Immature natural killer cell (primary cell): Measurements from ENCODE around the gene WWC1. TPM values are rescaled to one million over a fixed set of nuclear protein-coding genes. Genes with fewer than 3 reads are reported as not detected.
"Not testable (repeated sequence)": the region's sequence is repeated elsewhere in the genome, so short reads cannot be mapped to it uniquely, and the experiment has no call there.

Source experiments
- DNase-seq, 3 donors: peaks; one replicate each; pipeline ENCODE4 v3.0.0; 2022; ENCODE audit warnings: mixed read lengths in 1 of 3
- H3K27ac Mint-ChIP-seq, 6 donors: one replicate each; pipeline ENCODE4 v1.8.0; 2020; ENCODE audit warnings: mixed read lengths in 6 of 6, mild to moderate bottlenecking in 5 of 6, inconsistent platforms in 4 of 6, moderate library complexity in 3 of 6
- H3K27me3 Mint-ChIP-seq, 3 donors: one replicate each; pipeline ENCODE4 v1.8.0; 2020 to 2021; ENCODE audit warnings: low read depth in 3 of 3, mild to moderate bottlenecking in 3 of 3, mixed read lengths in 3 of 3, moderate library complexity in 3 of 3, inconsistent platforms in 1 of 3
- H3K36me3 Mint-ChIP-seq, 3 donors: one replicate each; pipeline ENCODE4 v1.8.0; 2020; ENCODE audit warnings: mixed read lengths in 3 of 3, inconsistent platforms in 2 of 3, mild to moderate bottlenecking in 2 of 3
- H3K4me1 Mint-ChIP-seq, 2 donors: one replicate each; pipeline ENCODE4 v1.8.0; 2020; ENCODE audit warnings: inconsistent platforms in 2 of 2, mild to moderate bottlenecking in 2 of 2, mixed read lengths in 2 of 2, moderate library complexity in 1 of 2
- H3K4me3 Mint-ChIP-seq, 5 donors: one replicate each; pipeline ENCODE4 v1.8.0; 2020; ENCODE audit warnings: mild to moderate bottlenecking in 5 of 5, mixed read lengths in 5 of 5, inconsistent platforms in 3 of 5, moderate library complexity in 3 of 5
- H3K9me3 Mint-ChIP-seq, 6 donors: one replicate each; pipeline ENCODE4 v1.8.0; 2020; ENCODE audit warnings: mild to moderate bottlenecking in 6 of 6, mixed read lengths in 6 of 6, inconsistent platforms in 4 of 6, moderate library complexity in 3 of 6
- polyA plus RNA-seq, 3 donors: library from polyadenylated mRNA; unstranded; fragments of 300-500 nt; fragmentation: Illumina TruSeq; gene quantifications; one replicate each; pipeline ENCODE4 v1.2.3, GENCODE V29; 2021

Gene WWC1
- polyA plus RNA-seq, 3 donors from 2014 or later: 0.40 TPM; not detected in 2

DNA sequence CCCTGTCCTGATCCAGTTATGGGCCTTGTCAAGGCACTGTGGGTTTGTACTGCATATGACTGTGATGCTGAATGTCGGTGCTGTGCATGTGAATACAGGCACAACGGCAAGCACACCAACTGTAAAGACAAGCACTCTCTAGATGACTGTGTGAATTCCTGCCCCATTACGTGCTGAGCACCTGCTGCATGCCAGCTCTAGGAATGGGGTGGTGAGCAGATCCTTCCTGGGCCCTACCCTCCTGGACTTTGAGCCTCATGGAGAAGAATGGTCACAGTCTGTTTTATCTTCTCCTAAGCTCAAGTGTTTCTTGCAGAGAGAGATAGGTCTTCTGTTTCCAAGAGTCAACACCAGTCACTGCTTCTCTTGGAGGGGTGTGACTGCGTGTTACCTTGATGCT lies 138.9 kb downstream of the WWC1 start:
- Mint-ChIP-seq H3K27me3 (peaks cover 3 to 6% (median 3%) of the 10 kb centered on the region in 3 donors), H3K4me1 (no peaks in the 10 kb centered on the region), H3K36me3 (no peaks in the 10 kb centered on the region), H3K4me3 (no peak overlapping the region), H3K27ac (no peak overlapping the region), H3K9me3 (no peaks in the 10 kb centered on the region)
- DNase-seq: no peak

DNA sequence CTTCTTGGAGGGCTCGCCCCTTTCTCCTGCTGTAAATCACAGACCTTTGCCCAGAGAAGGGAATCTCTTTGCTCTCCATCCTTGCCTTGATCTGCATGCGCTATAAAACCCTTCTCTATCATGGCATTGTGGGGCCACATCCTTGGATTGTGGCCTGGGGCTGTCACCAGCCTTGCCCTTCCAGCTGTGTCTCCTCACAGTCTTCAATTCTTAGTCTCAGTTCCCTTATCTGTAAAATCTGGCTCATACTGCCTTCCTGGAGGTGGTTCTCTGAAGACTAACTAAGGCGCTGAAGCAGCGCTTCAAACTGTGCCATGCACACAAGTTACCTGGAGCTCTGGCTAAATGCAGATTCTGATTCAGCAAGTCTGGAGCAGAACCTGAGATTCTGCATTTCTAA lies 141.5 kb downstream of the WWC1 start:
- H3K27ac Mint-ChIP-seq: no peak overlapping the region
- no peaks in the 10 kb centered on the region for H3K9me3 Mint-ChIP-seq
- H3K36me3 Mint-ChIP-seq: no peaks in the 10 kb centered on the region
- H3K27me3 Mint-ChIP-seq: peaks cover 6 to 7% (median 6%) of the 10 kb centered on the region in 3 donors
- H3K4me3 Mint-ChIP-seq: no peak overlapping the region
- DNase-seq: no peak
- no peaks in the 10 kb centered on the region for H3K4me1 Mint-ChIP-seq

DNA sequence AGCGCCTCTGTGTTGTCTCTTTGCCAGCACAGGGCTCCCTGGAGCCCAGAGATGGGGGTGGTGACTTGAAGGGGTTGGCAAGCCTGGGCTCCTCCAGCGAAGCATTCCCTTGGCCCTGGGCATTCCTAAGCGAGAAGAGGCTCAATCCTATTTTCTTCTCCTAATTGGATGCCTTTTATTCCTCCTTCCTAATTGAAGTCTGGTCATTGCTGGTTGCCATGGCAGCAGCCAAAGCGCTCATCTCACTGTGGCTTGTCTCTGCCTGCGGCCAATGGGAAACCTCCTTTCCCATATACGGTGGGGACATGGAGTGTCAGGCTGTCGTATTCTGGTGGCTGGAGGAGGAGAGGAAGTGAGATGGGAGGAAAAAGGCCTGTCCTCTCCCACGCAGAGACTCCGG lies 142.6 kb downstream of the WWC1 start:
- no peak for DNase-seq
- no peaks in the 10 kb centered on the region for H3K4me1 Mint-ChIP-seq
- no peaks in the 10 kb centered on the region for H3K9me3 Mint-ChIP-seq
- no peaks in the 10 kb centered on the region for H3K36me3 Mint-ChIP-seq
- no peak overlapping the region for H3K27ac Mint-ChIP-seq
- H3K27me3 Mint-ChIP-seq: peaks cover 6 to 10% (median 6%) of the 10 kb centered on the region in 3 donors
- no peak overlapping the region for H3K4me3 Mint-ChIP-seq

DNA sequence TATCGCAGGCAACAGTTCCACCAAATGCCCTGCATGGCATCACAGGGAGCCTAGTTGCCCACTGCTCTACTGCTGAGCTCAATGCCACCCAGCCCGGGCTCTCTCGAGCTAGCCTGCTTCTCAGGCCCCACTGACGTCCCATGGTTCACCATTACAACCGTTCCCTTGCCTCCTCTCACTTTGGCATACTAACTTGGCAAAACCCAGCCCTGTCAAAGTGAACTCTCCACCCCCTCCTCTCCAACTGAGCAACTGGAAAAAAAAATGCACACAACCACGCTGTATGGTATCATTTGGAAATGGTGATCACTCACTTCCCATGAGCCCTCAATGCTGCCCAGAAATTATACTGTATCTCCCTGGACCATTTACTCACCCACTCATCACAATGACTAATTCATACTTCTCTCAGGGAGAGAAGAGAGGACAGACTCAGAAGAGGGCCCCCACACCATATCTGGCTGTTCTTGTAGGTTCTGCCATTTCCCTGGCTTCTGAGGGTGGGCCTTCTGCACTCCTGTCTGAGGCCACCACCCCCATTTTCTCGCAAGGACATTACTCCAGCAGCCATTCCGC lies 143.4 kb downstream of the WWC1 start:
- H3K9me3 Mint-ChIP-seq: no peaks in the 10 kb centered on the region
- H3K4me1 Mint-ChIP-seq: no peaks in the 10 kb centered on the region
- H3K4me3 Mint-ChIP-seq: no peak overlapping the region
- no peak overlapping the region for H3K27ac Mint-ChIP-seq
- H3K36me3 Mint-ChIP-seq: no peaks in the 10 kb centered on the region
- H3K27me3 Mint-ChIP-seq: peaks cover 6 to 10% (median 6%) of the 10 kb centered on the region in 3 donors
- DNase-seq: no peak

DNA sequence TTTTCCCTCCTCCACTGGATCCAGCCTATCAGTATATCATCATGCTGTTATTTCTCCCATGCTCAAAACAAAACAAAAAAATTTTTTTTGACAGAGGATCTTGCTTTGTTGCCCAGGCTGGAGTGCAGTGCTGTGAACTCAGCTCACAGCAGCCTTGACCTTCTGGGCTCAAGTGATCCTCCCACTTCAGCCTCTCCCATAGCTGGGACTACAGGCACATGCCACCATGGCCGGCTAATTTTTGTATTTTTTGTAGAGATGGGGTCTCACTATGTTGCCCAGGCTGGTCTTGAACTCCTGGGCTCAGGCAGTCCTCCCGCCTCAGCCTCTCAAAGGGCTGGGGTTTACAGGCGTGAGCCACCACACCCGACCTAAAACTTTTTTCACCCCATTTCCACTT lies 143.9 kb downstream of the WWC1 start:
- H3K9me3 Mint-ChIP-seq: not testable (repeated sequence)
- peaks cover 6 to 11% (median 6%) of the 10 kb centered on the region in 3 donors for H3K27me3 Mint-ChIP-seq

DNA sequence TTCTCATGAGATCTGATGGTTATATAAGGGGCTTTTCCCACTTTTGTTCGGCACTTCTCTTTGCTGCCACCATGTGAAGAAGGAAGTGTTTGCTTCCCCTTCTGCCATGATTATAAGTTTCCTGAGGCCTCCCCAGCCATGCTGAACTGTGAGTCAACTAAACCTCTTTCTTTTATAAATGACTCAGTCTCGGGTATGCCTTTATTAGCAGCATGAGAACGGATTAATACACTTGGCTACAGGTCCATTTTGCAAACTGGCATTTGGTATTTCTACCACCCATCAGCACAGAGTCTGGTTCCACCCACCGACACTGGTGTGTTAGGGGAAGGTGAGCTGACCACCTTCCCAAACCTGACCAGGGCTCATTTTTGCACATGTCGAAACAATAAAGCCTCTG lies 146.9 kb downstream of the WWC1 start:
- no peak for DNase-seq
- Mint-ChIP-seq H3K27me3 (peaks cover 4 to 9% (median 8%) of the 10 kb centered on the region in 3 donors), H3K27ac (no peak overlapping the region), H3K4me1 (no peaks in the 10 kb centered on the region), H3K36me3 (no peaks in the 10 kb centered on the region), H3K4me3 (no peak overlapping the region), H3K9me3 (no peaks in the 10 kb centered on the region)

More for the DNA sequence above, 143.9 kb downstream of the WWC1 start:
- H3K36me3 Mint-ChIP-seq, DNase-seq, H3K4me1 Mint-ChIP-seq, H3K27ac Mint-ChIP-seq, H3K4me3 Mint-ChIP-seq: not testable (repeated sequence)

DNA sequence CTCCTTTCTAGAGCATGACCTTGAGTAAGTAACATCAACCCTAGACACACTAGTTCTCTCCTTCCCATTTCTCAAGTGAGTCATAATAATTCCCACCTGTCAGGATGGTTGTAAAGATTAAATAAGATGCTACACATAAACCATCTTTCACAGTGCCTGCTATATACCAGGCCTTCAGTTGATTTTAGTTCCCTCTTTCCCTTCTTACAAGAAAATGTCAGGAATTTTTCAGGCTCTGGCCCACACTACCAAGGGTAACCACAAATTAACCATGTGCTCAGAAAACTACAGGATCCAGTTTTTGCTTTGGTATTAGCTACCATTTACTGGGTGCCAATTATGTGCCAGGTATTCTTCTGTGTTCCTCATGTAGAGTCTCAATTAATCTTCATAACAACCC lies 152.1 kb downstream of the WWC1 start:
- Mint-ChIP-seq H3K9me3 (no peaks in the 10 kb centered on the region), H3K4me3 (no peak overlapping the region), H3K4me1 (no peaks in the 10 kb centered on the region), H3K27ac (no peak overlapping the region), H3K36me3 (no peaks in the 10 kb centered on the region), H3K27me3 (peaks cover 3 to 4% (median 3%) of the 10 kb centered on the region in 3 donors)
- no peak for DNase-seq

DNA sequence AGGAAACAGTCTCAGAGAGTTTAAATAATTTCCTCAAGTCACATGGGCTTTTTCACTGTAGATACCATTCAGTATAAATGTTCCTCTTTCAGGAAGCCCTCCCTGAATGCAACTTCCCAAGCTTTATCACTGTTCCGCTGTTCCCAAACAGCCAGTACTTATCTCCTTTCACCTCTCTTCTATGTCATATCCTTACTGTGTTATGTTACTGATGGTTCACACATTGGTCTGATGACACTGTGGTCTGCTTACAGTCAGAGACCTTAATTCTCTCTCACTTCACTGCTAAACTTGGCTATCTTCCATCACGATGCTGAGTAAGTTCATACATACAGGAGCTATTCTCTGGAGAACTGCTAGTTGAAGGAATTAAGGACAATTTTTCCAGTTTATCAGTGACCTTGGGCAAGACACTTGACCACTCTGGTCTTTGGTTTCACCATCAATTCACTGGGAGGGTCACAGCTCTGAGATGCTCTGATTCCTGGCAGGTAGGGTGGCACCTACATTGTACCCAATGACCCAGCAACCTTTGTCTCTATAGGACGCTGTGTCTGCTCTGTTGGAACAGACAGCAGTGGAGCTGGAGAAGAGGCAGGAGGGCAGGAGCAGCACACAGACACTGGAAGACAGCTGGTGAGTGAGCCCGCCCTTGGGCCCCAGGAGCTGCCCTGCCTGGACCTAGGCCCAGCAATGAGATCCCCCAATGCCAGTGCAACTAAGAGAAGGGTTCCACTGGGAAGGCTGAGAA lies 152.7 kb downstream of the WWC1 start:
- Mint-ChIP-seq H3K4me1 (no peaks in the 10 kb centered on the region), H3K4me3 (no peak overlapping the region), H3K27ac (no peak overlapping the region), H3K9me3 (no peaks in the 10 kb centered on the region), H3K27me3 (peaks cover 3 to 4% (median 3%) of the 10 kb centered on the region in 3 donors), H3K36me3 (no peaks in the 10 kb centered on the region)
- no peak for DNase-seq

DNA sequence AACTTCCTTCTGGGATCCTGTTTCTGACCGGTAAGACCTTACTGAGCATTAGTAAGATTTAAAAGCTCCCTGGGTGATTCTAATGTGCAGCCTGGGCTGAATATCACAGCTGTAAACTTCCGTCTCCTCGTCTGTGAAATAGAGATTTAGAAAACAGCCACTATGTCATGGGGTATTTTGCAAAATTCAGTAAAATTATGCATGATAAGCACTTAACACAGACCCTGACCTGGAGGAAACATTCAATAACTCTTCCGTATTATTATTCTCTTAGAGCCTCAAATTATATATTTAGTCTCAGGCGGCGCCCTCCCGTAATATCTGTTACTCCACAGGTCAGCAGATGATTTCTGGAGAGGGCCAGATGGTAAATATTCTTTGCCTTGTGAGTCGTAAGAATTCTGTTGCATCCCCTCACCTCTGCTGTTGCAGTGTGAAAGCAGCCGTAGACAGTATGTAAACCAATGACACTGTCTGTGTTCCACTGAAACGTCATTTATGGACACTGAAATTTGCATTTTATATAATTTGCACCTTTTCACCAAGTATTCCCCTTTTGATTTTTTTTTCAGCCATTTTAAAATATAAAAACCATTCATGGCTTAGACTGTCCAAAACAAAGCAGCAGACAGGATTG lies 155.7 kb downstream of the WWC1 start:
- H3K9me3 Mint-ChIP-seq: no peaks in the 10 kb centered on the region
- peaks cover 0 to 4% (median 3%) of the 10 kb centered on the region in 3 donors for H3K27me3 Mint-ChIP-seq
- H3K4me1 Mint-ChIP-seq: no peaks in the 10 kb centered on the region
- H3K27ac Mint-ChIP-seq: no peak overlapping the region
- H3K36me3 Mint-ChIP-seq: no peaks in the 10 kb centered on the region
- H3K4me3 Mint-ChIP-seq: no peak overlapping the region
- DNase-seq: no peak

DNA sequence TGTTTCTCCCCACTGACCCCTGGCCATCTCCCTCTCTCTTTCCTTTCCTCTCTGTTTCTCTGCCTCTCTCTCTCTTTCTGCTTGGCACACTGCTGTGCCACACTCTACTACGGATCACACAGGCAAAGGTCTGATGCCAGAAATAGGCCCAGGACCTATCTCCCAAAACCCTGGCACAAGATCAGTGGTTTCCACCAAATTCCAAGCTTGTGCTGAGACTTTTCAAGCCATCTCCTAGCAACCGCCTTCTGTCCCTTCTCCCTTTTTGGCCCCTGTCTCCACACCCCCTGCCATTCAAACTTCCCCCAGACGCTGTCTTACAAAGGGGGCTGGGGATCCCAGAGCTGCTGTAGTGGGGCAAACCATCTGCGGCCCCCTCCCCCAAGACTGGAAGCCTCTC lies 156.4 kb downstream of the WWC1 start:
- no peak overlapping the region for H3K27ac Mint-ChIP-seq

DNA sequence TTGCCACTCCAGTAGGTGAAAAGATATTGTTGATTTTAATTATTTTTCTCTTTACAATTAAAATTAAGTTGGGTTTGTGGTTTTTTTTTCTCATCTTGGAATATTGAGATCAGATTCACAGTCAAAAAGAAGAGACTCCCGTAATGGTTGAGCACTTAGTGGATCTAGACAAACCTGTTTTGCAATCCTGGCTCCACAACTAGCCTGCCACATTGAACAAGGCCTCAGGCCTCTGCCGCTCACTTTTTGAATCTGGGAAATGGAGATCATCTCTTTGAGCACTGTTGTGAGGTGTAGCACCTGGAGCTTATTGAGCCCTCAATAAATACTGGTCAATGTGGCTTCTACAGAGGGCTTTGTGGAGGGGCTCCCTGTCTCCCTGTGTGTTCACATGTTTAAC lies 157.7 kb downstream of the WWC1 start:
- no peaks in the 10 kb centered on the region for H3K9me3 Mint-ChIP-seq
- no peak for DNase-seq
- H3K27ac Mint-ChIP-seq: no peak overlapping the region
- H3K4me1 Mint-ChIP-seq: no peaks in the 10 kb centered on the region
- no peaks in the 10 kb centered on the region for H3K36me3 Mint-ChIP-seq
- H3K4me3 Mint-ChIP-seq: no peak overlapping the region
- H3K27me3 Mint-ChIP-seq: peaks cover 0 to 3% (median 2%) of the 10 kb centered on the region in 3 donors

More for the DNA sequence above, 156.4 kb downstream of the WWC1 start:
- no peaks in the 10 kb centered on the region for H3K9me3 Mint-ChIP-seq
- DNase-seq: no peak
- no peaks in the 10 kb centered on the region for H3K36me3 Mint-ChIP-seq
- H3K4me1 Mint-ChIP-seq: no peaks in the 10 kb centered on the region
- peaks cover 0 to 4% (median 3%) of the 10 kb centered on the region in 3 donors for H3K27me3 Mint-ChIP-seq
- no peak overlapping the region for H3K4me3 Mint-ChIP-seq

DNA sequence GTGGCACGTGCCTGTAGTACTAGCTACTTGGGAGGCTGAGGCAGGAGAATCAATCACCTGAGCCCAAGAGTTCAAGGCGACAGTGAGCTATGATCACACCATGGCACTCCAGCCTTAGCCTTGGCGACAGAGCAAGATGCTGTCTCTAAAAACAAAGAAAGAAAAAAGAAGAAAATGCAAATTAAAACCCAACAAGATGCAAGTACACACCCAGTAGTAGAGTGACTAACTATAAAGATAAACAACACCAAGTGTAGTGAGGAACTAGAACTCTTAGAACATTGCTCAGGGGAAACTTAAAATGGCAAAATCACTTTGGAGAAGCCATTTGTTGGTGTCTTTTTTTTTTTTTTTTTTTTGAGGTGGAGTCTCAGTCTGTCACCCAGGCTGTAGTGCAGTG lies 160.1 kb downstream of the WWC1 start:
- Mint-ChIP-seq H3K27me3 (peaks cover 0 to 2% (median 0%) of the 10 kb centered on the region in 3 donors), H3K27ac (no peak overlapping the region)

DNA sequence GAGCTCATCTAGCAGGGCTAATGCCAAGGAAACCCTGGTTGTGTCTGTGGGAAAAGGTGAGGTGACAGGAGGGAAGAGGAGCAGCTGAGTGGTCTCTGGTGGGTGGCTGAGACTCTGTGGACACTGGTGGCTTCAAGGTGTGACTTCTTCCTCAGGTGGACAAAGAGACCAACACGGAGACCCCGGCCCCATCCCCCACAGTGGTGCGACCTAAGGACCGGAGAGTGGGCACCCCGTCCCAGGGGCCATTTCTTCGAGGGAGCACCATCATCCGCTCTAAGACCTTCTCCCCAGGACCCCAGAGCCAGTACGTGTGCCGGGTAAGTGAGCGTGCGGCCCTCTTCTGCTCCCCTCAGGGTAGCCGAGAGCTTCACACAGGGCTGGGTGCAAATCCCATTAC lies 163.8 kb downstream of the WWC1 start:
- no peaks in the 10 kb centered on the region for H3K4me1 Mint-ChIP-seq
- no peak overlapping the region for H3K27ac Mint-ChIP-seq
- no peak overlapping the region for H3K4me3 Mint-ChIP-seq
- no peaks in the 10 kb centered on the region for H3K36me3 Mint-ChIP-seq
- no peaks in the 10 kb centered on the region for H3K27me3 Mint-ChIP-seq
- DNase-seq: no peak
- no peaks in the 10 kb centered on the region for H3K9me3 Mint-ChIP-seq

More for the DNA sequence above, 160.1 kb downstream of the WWC1 start:
- no peak overlapping the region for H3K4me3 Mint-ChIP-seq
- no peaks in the 10 kb centered on the region for H3K36me3 Mint-ChIP-seq
- H3K9me3 Mint-ChIP-seq: no peaks in the 10 kb centered on the region
- H3K4me1 Mint-ChIP-seq: no peaks in the 10 kb centered on the region
- DNase-seq: no peak

DNA sequence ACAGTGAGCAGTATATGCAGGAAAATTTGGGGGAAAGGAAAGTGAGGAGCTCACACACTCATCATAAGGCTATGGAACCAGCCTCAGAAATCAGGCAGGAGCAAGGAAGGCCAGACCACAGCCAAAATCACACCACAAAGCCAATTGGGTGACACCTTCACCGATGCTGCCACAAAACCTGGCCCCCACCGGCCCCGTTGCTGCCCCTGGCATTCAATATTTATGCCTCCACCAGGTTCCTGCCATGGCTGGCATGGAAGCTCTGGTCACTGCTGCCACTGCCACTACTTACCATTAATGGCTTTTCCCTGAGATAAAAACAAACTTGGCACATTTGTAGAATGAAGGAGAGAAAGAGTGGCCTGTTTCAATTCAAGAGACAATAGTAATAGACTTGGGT lies 166.1 kb downstream of the WWC1 start:
- Mint-ChIP-seq H3K36me3 (no peaks in the 10 kb centered on the region), H3K27me3 (peaks cover 0 to 1% (median 0%) of the 10 kb centered on the region in 3 donors), H3K27ac (no peak overlapping the region), H3K4me1 (no peaks in the 10 kb centered on the region), H3K9me3 (no peaks in the 10 kb centered on the region), H3K4me3 (no peak overlapping the region)
- DNase-seq: no peak
